Smooth muscle cell (in vitro differentiated cells): ENCODE data around the gene ETV1. TPM values are rescaled to one million over a fixed set of nuclear protein-coding genes. Genes with fewer than 3 reads are reported as not detected.
A peak's percentile ranks its signal among the peaks of the same experiment; 100 is the strongest.

ENCODE experiments used
- DNase-seq: peaks from one replicate; lab custom pipeline; 2025; ENCODE audit not compliant: unreplicated experiment; lab: John Stamatoyannopoulos, UW
- H2AFZ ChIP-seq: fragments of 200-600 bp; sonication (generic); 2 replicates; pipeline ENCODE4 v1.6.0; 2016; ENCODE audit warnings: antibody characterized with exemption, low read depth, mild to moderate bottlenecking
- H3F3A ChIP-seq: fragments of 200-600 bp; sonication (generic); 2 replicates; pipeline ENCODE4 v1.6.0; 2017; ENCODE audit warnings: antibody characterized with exemption, low read depth
- H3K27ac ChIP-seq: fragments of 200-600 bp; sonication (generic); 2 replicates; pipeline ENCODE4 v1.5.1; 2016; ENCODE audit warnings: low read depth, mild to moderate bottlenecking
- H3K27me3 ChIP-seq: fragments of 200-600 bp; sonication (generic); 2 replicates; pipeline ENCODE4 v1.6.1; 2016; ENCODE audit warnings: low read depth, mild to moderate bottlenecking
- H3K36me3 ChIP-seq: fragments of 200-600 bp; sonication (generic); 2 replicates; pipeline ENCODE4 v1.5.1; 2016; ENCODE audit warnings: low read depth
- H3K4me1 ChIP-seq: fragments of 200-600 bp; sonication (generic); 2 replicates; pipeline ENCODE4 v1.5.1; 2016; ENCODE audit warnings: low read depth
- H3K4me2 ChIP-seq: fragments of 200-600 bp; sonication (generic); 2 replicates; pipeline ENCODE4 v1.6.0; 2016; ENCODE audit warnings: mild to moderate bottlenecking
- H3K4me3 ChIP-seq: fragments of 200-600 bp; sonication (generic); 2 replicates; pipeline ENCODE4 v1.5.1; 2016; ENCODE audit warnings: mild to moderate bottlenecking
- H3K79me2 ChIP-seq: fragments of 200-600 bp; sonication (generic); 2 replicates; pipeline ENCODE4 v1.6.0; 2016; ENCODE audit warnings: low read depth, mild to moderate bottlenecking
- H3K9ac ChIP-seq: fragments of 200-600 bp; sonication (generic); 2 replicates; pipeline ENCODE4 v1.6.0; 2016; ENCODE audit warnings: low read depth
- H3K9me3 ChIP-seq: fragments of 200-600 bp; sonication (generic); replicated peaks from 2 replicates; pipeline ENCODE4 v1.5.1; 2016; ENCODE audit warnings: low read depth
- H4K20me1 ChIP-seq: fragments of 200-600 bp; sonication (generic); 2 replicates; pipeline ENCODE4 v1.6.0; 2016; ENCODE audit warnings: low read depth
- CTCF ChIP-seq: fragments of 200-600 bp; sonication (generic); IDR thresholded peaks from 2 replicates; pipeline ENCODE4 v1.5.1; 2017; ENCODE audit warnings: borderline replicate concordance, mild to moderate bottlenecking, antibody characterized with exemption; ENCODE audit not compliant: insufficient read depth, poor library complexity, severe bottlenecking
- WGBS: methylation state at CpG from one replicate; pipeline ENCODE4 v1.1.7; 2016; ENCODE audit warnings: low lambda C conversion rate; 5-methylcytosine and 5-hydroxymethylcytosine counted together
- polyA plus RNA-seq: library from polyadenylated mRNA; unstranded; fragments of >200 nt; fragmentation: Nextera tagmentation; extraction: Ambion mirVana; gene quantifications from 2 replicates; pipeline ENCODE4 v1.2.1, GENCODE V29; 2016
- total RNA-seq: library from RNA; depleted of rRNA; stranded (reverse); fragments of >200 nt; gene quantifications from 2 replicates; pipeline ENCODE4 v1.2.3, GENCODE V29; 2014

The ETV1 gene
- total and polyA plus RNA-seq, 2 experiments from 2014 or later: 24.3 to 27.8 TPM

DNA sequence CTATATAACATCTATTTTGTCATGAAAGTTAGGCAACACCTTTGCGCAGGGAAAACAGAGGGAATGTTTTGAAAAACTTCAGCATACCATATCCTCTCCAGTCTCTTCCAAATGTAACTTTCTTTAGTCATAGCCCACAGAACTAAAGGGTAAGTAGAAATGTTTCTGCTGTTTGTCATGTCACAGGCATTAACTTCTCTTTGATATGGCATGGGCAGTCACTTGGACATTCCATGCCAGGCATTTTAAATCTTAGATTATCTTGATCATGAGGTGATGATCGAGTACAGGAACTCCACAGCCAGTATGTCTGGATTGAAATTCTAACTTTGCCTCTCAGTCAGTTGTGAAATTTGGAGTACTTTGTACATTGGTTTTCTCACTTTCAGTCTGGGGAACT is 27.5 kb upstream of the ETV1 start:
- WGBS: 27% methylated on average over 2 of the region's 2 CpGs
- no peak for DNase-seq

DNA sequence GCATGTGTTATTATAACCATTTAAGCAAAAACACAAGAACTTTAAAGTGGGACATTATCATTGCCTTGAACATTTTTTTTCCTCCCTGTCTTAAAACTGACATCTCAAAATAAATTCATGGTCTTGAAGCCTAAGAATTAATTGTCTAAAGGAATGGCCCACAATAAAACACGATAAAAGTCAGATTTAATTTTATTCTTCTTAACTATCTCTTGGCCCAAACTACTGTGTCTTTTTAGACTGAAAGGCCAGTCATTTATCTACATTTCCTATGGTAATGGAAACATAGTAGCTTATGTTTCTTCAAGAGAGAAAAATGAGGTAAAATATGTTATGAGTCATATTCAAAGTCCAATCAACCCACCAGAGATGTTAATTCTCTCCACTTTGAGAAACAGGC is 24.4 kb upstream of the ETV1 start:
- Histone ChIP-seq H3K27me3 (no peaks in the 10 kb centered on the region), H4K20me1 (no peaks in the 10 kb centered on the region), H3F3A (no peaks in the 10 kb centered on the region), H3K4me1 (peaks cover 5% of the 10 kb centered on the region), H3K79me2 (no peaks in the 10 kb centered on the region), H3K4me3 (no peak overlapping the region), H3K27ac (no peak overlapping the region), H3K36me3 (no peaks in the 10 kb centered on the region), H2AFZ (no peak overlapping the region), H3K9ac (no peak overlapping the region), H3K4me2 (no peak overlapping the region), H3K9me3 (no peaks in the 10 kb centered on the region)
- DNase-seq: no peak
- 97% methylated on average over 1 of the region's 1 CpG for WGBS
- no peak for TF ChIP-seq CTCF

More for the DNA sequence above, 27.5 kb upstream of the ETV1 start:
- no peak overlapping the region for H3K4me3 ChIP-seq
- H3K9ac ChIP-seq: no peak overlapping the region
- H2AFZ ChIP-seq: peak overlapping the region; percentile 19
- no peaks in the 10 kb centered on the region for H3K9me3 ChIP-seq
- no peaks in the 10 kb centered on the region for H3K36me3 ChIP-seq
- H3K79me2 ChIP-seq: no peaks in the 10 kb centered on the region
- no peaks in the 10 kb centered on the region for H3F3A ChIP-seq
- TF ChIP-seq CTCF: no peak
- H3K4me2 ChIP-seq: peak overlapping the region; percentile 9
- H3K27me3 ChIP-seq: no peaks in the 10 kb centered on the region
- H3K4me1 ChIP-seq: no peaks in the 10 kb centered on the region
- peak overlapping the region; percentile 53 for H3K27ac ChIP-seq
- no peaks in the 10 kb centered on the region for H4K20me1 ChIP-seq

DNA sequence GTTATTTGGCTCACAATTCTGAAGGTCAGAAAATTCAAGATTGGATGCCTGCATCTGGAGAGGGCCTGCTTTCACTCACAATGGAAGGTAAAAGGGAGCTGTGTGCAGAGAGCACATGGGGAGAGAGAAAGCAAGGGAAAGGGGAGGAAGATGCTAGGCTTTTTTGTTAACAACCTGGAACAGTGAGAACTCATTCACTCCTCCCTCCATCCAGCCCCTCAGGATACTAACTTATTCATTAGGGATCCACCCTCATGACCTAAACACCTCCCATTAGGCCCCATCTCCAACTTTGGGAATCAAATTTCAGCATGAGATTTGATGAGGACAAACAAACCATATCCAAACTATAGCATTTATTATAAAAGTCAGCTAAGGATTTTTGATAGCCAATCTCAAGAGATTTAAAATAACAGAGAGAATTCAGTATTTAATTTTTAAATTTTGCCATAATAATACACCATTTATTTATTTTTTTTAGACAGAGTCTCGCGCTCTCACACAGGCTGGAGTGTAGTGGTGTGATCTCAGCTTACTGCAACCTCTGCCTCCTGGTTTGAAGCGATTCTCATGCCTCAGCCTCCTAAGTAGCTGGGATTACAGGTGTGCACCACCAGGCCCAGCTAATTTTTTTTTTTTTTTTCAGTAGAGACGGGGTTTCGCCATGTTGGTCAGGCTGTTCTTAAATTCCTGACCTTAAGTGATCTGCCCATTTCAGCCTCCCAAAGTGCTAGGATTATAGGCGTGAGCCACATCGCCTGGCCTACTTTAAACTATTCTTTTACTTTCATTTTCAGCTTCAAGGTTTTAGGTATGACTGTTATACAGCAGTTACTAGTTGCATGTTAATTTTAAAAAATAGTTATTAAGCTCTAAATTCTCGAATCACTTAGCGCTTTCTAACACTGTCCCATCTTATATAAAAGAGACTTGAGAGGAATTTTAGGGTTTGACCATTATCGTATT is 20.3 kb upstream of the ETV1 start:
- no peaks in the 10 kb centered on the region for H3K36me3 ChIP-seq
- no peaks in the 10 kb centered on the region for H3K9me3 ChIP-seq
- peaks cover 5% of the 10 kb centered on the region for H3K4me1 ChIP-seq
- H4K20me1 ChIP-seq: no peaks in the 10 kb centered on the region
- no peaks in the 10 kb centered on the region for H3K79me2 ChIP-seq
- no peaks in the 10 kb centered on the region for H3F3A ChIP-seq
- no peak overlapping the region for H3K27ac ChIP-seq
- WGBS: 97% methylated on average over 10 of the region's 10 CpGs
- H3K27me3 ChIP-seq: no peaks in the 10 kb centered on the region
- H3K9ac ChIP-seq: no peak overlapping the region
- no peak for TF ChIP-seq CTCF
- no peak overlapping the region for H3K4me2 ChIP-seq
- no peak overlapping the region for H2AFZ ChIP-seq
- no peak overlapping the region for H3K4me3 ChIP-seq
- DNase-seq: no peak
